Cardiac muscle cell (in vitro differentiated cells and primary cell): ENCODE results near the gene ZNF148. TPM values are rescaled to one million over a fixed set of nuclear protein-coding genes. Genes with fewer than 3 reads are reported as not detected.
"Not testable (repeated sequence)": the region's sequence is repeated elsewhere in the genome, so short reads cannot be mapped to it uniquely, and the experiment has no call there.

Experiments used
- DNase-seq, 2 donors: peaks; one replicate each; pipeline versions ENCODE4 v3.0.0 to v3.0.0-alpha.2; 2010 to 2017; ENCODE audit warnings: low read depth in 1 of 2, low spot score in 1 of 2
- H3K27ac ChIP-seq: fragments of 200-600 bp; sonication (generic); 2 replicates; pipeline ENCODE4 v1.5.1; 2016
- H3K27me3 ChIP-seq: fragments of 200-600 bp; sonication (generic); 2 replicates; pipeline ENCODE4 v1.6.0; 2016; ENCODE audit warnings: control low read depth
- H3K36me3 ChIP-seq: fragments of 200-600 bp; sonication (generic); 2 replicates; pipeline ENCODE4 v1.5.1; 2016; ENCODE audit warnings: control low read depth
- H3K4me1 ChIP-seq: fragments of 200-600 bp; sonication (generic); 2 replicates; pipeline ENCODE4 v1.8.1; 2017; ENCODE audit warnings: low read depth, mild to moderate bottlenecking, mixed run types
- H3K4me3 ChIP-seq: fragments of 200-600 bp; sonication (generic); 2 replicates; pipeline ENCODE4 v1.5.1; 2016; ENCODE audit warnings: mild to moderate bottlenecking
- H3K9me3 ChIP-seq: fragments of 200-600 bp; sonication (generic); 2 replicates; pipeline ENCODE4 v1.5.1; 2017; ENCODE audit warnings: low read depth, mild to moderate bottlenecking, control low read depth
- CTCF ChIP-seq: IDR thresholded peaks from 2 replicates; pipeline ENCODE4 v1.5.1; 2012; ENCODE audit warnings: low read depth, mild to moderate bottlenecking, low read length
- polyA plus RNA-seq: library from polyadenylated mRNA; unstranded; fragments of >200 nt; fragmentation: Nextera tagmentation; extraction: Ambion mirVana; gene quantifications from 2 replicates; pipeline ENCODE4 v1.2.1, GENCODE V29; 2016
- total RNA-seq: library from RNA; depleted of rRNA; stranded (reverse); fragments of >200 nt; gene quantifications from 2 replicates; pipeline ENCODE4 v1.2.3, GENCODE V29; 2016

Gene ZNF148
- total and polyA plus RNA-seq, 2 experiments from 2014 or later: 26.1 to 29.4 TPM

GRCh38 chr3:125395091-125395490, 20.0 kb upstream of the ZNF148 start:
- H3K9me3 ChIP-seq: no peaks in the 10 kb centered on the region
- H3K27me3 ChIP-seq: no peaks in the 10 kb centered on the region
- no peaks in the 10 kb centered on the region for H3K36me3 ChIP-seq
- H3K4me3 ChIP-seq: no peak overlapping the region
- no peak overlapping the region for H3K27ac ChIP-seq
- H3K4me1 ChIP-seq: no peaks in the 10 kb centered on the region
- no peak for TF ChIP-seq CTCF
- no peak for DNase-seq

GRCh38 chr3:125394406-125394805, 19.3 kb upstream of the ZNF148 start:
- Histone ChIP-seq H3K36me3 (no peaks in the 10 kb centered on the region), H3K27me3 (no peaks in the 10 kb centered on the region), H3K27ac (no peak overlapping the region), H3K4me1 (no peaks in the 10 kb centered on the region), H3K9me3 (no peaks in the 10 kb centered on the region), H3K4me3 (no peak overlapping the region)
- no peak for DNase-seq
- no peak for TF ChIP-seq CTCF

DNA sequence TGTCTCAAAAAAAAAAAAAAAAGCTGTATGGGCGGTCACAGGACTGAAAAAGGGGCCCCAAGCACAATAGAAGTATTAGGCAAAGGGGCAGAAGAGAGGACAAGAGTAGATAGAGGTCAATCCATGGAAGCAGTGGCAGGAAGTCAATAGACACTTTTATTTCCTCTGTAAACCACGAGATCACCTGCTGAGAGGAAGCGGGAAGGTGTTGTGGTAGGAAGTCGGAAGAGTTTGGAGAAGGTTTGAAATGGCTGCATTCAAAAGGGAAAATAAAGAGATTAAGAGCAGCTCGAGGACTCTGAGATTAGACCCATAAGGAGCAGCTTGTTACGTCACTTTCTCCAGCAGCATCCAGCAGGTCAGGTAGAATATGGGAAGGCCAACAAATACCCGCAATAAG, 14.2 kb upstream of the ZNF148 start:
- Histone ChIP-seq H3K4me1 (no peaks in the 10 kb centered on the region), H3K4me3 (no peak overlapping the region), H3K9me3 (no peaks in the 10 kb centered on the region), H3K27ac (no peak overlapping the region), H3K36me3 (no peaks in the 10 kb centered on the region), H3K27me3 (no peaks in the 10 kb centered on the region)
- DNase-seq: no peak
- no peak for TF ChIP-seq CTCF

DNA sequence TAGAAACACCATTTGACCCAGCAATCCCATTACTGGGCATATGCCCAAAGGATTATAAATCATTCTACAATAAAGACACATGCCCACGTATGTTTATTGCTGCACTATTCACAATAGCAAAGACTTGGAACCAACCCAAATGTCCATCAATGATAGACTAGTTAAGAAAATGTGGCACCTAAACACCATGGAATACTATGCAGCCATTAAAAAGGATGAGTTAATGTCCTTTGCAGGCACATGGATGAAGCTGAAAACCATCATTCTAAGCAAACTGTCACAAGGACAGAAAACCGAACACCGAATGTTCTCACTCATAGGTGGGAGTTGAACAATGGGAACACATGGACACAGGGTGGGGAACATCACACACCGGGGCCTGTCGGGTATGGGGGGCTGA, 13.2 kb upstream of the ZNF148 start:
- H3K27me3 ChIP-seq, H3K9me3 ChIP-seq, H3K27ac ChIP-seq, DNase-seq, H3K4me1 ChIP-seq, H3K36me3 ChIP-seq, H3K4me3 ChIP-seq: not testable (repeated sequence)

GRCh38 chr3:125386811-125387210, 11.7 kb upstream of the ZNF148 start:
- Histone ChIP-seq H3K27me3 (no peaks in the 10 kb centered on the region), H3K36me3 (no peaks in the 10 kb centered on the region), H3K4me1 (no peaks in the 10 kb centered on the region), H3K9me3 (no peaks in the 10 kb centered on the region), H3K27ac (no peak overlapping the region), H3K4me3 (no peak overlapping the region)
- no peak for TF ChIP-seq CTCF
- DNase-seq: peak in 1 of 2 donors; percentile 89

GRCh38 chr3:125383744-125384143, 8.6 kb upstream of the ZNF148 start:
- Histone ChIP-seq H3K4me1 (no peaks in the 10 kb centered on the region), H3K9me3 (no peaks in the 10 kb centered on the region), H3K4me3 (no peak overlapping the region), H3K36me3 (no peaks in the 10 kb centered on the region), H3K27ac (no peak overlapping the region), H3K27me3 (no peaks in the 10 kb centered on the region)
- no peak for TF ChIP-seq CTCF
- no peak for DNase-seq
